MM.1S (cell line): ENCODE data around the gene CXADR.

ENCODE experiments used
- DNase-seq: peaks from one replicate; pipeline ENCODE4 v3.0.0-alpha.2; 2015
- H2AFZ ChIP-seq: fragments of 300-600 bp; sonication (generic); 2 replicates; pipeline ENCODE4 v1.6.0; 2016; ENCODE audit warnings: antibody characterized with exemption, low read length
- H3F3A ChIP-seq: fragments of 300-600 bp; sonication (generic); 2 replicates; pipeline ENCODE4 v1.6.1; 2016; ENCODE audit warnings: mild to moderate bottlenecking, antibody characterized with exemption, low read length, moderate library complexity, mixed read lengths; ENCODE audit not compliant: insufficient read depth
- H3K27ac ChIP-seq: fragments of 300-600 bp; sonication (generic); 2 replicates; pipeline ENCODE4 v1.5.1; 2016; ENCODE audit warnings: mild to moderate bottlenecking, low read length
- H3K27me3 ChIP-seq: fragments of 300-600 bp; sonication (generic); replicated peaks from 2 replicates; pipeline ENCODE4 v1.6.0; 2016; ENCODE audit warnings: low read length; ENCODE audit not compliant: insufficient read depth
- H3K36me3 ChIP-seq: fragments of 300-600 bp; sonication (generic); replicated peaks from 2 replicates; pipeline ENCODE4 v1.6.1; 2016; ENCODE audit warnings: mild to moderate bottlenecking, low read length, mixed read lengths; ENCODE audit not compliant: insufficient read depth
- H3K4me1 ChIP-seq: fragments of 300-600 bp; sonication (generic); 2 replicates; pipeline ENCODE4 v1.6.1; 2016; ENCODE audit warnings: low read length, mixed read lengths
- H3K4me2 ChIP-seq: fragments of 300-600 bp; sonication (generic); 2 replicates; pipeline ENCODE4 v1.6.0; 2016; ENCODE audit warnings: low read depth, low read length
- H3K4me3 ChIP-seq: fragments of 300-600 bp; sonication (generic); 2 replicates; pipeline ENCODE4 v1.5.1; 2016; ENCODE audit warnings: low read length, mixed read lengths
- H3K79me2 ChIP-seq: fragments of 300-600 bp; sonication (generic); 2 replicates; pipeline ENCODE4 v1.6.1; 2016; ENCODE audit warnings: mixed run types, low read length, mixed read lengths
- H3K9ac ChIP-seq: fragments of 300-600 bp; sonication (generic); 2 replicates; pipeline ENCODE4 v1.6.1; 2016; ENCODE audit warnings: low read length, mixed read lengths
- H3K9me2 ChIP-seq: fragments of 300-600 bp; sonication (generic); replicated peaks from 2 replicates; pipeline ENCODE4 v1.6.1; 2016; ENCODE audit warnings: mild to moderate bottlenecking, low read length, mixed read lengths; ENCODE audit not compliant: insufficient read depth
- H3K9me3 ChIP-seq: fragments of 300-600 bp; sonication (generic); replicated peaks from 2 replicates; pipeline ENCODE4 v1.6.1; 2016; ENCODE audit warnings: mild to moderate bottlenecking, low read length, mixed read lengths; ENCODE audit not compliant: insufficient read depth
- H4K20me1 ChIP-seq: fragments of 300-600 bp; sonication (generic); 2 replicates; pipeline ENCODE4 v1.6.1; 2016; ENCODE audit warnings: mild to moderate bottlenecking, low read length, moderate library complexity, mixed read lengths; ENCODE audit not compliant: insufficient read depth
- EZH2 ChIP-seq: fragments of 300-600 bp; sonication (generic); optimal IDR thresholded peaks from 2 replicates; pipeline ENCODE3; 2017; ENCODE audit warnings: low read depth, mild to moderate bottlenecking, antibody characterized with exemption, low read length, mixed read lengths
- EZH2phosphoT487 ChIP-seq: fragments of 300-600 bp; sonication (generic); IDR thresholded peaks from 2 replicates; pipeline ENCODE4 v1.6.1; 2018; ENCODE audit warnings: antibody characterized with exemption, low read length
- TF ChIP-seq, protein P1 (sequence below): fragments of 300-600 bp; sonication (generic); IDR thresholded peaks from 2 replicates; pipeline ENCODE4 v1.5.1; 2016; ENCODE audit warnings: antibody characterized with exemption, low read length, mixed read lengths

CXADR gene

DNA sequence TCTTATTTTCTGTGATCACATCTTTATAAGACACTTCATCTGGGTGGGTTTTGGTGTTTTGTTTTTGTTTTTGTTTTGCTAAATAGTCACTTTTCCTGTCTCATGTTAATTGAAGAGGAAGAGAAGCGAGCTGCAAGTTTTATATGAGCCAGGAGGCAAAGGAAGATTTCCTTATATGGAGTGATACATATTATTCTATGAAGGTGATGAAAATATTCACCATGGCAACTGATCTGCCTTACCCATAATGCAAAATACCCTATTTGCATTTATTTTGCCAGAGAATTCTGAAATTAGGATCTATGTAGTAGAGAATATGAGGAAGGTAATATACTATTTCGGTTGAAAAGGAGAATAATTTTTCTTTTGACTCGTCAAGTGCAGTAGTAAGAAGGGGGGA is 13.9 kb downstream of the CXADR start:
- H3K9me2 ChIP-seq: no peaks in the 10 kb centered on the region
- H4K20me1 ChIP-seq: no peaks in the 10 kb centered on the region
- no peaks in the 10 kb centered on the region for H3K4me1 ChIP-seq
- H3K27ac ChIP-seq: no peak overlapping the region
- H3F3A ChIP-seq: no peaks in the 10 kb centered on the region
- H3K9me3 ChIP-seq: no peaks in the 10 kb centered on the region
- no peaks in the 10 kb centered on the region for H3K27me3 ChIP-seq
- peaks cover 2% of the 10 kb centered on the region; the same call in 1 of the 2 replicates for H3K79me2 ChIP-seq
- no peaks in the 10 kb centered on the region for H3K36me3 ChIP-seq
- no peak for DNase-seq
- H3K4me3 ChIP-seq: no peak overlapping the region
- H3K9ac ChIP-seq: no peak overlapping the region
- H2AFZ ChIP-seq: no peak overlapping the region
- TF ChIP-seq EZH2 (no peak), EZH2phosphoT487 (no peak)
- TF ChIP-seq, protein P1, sequence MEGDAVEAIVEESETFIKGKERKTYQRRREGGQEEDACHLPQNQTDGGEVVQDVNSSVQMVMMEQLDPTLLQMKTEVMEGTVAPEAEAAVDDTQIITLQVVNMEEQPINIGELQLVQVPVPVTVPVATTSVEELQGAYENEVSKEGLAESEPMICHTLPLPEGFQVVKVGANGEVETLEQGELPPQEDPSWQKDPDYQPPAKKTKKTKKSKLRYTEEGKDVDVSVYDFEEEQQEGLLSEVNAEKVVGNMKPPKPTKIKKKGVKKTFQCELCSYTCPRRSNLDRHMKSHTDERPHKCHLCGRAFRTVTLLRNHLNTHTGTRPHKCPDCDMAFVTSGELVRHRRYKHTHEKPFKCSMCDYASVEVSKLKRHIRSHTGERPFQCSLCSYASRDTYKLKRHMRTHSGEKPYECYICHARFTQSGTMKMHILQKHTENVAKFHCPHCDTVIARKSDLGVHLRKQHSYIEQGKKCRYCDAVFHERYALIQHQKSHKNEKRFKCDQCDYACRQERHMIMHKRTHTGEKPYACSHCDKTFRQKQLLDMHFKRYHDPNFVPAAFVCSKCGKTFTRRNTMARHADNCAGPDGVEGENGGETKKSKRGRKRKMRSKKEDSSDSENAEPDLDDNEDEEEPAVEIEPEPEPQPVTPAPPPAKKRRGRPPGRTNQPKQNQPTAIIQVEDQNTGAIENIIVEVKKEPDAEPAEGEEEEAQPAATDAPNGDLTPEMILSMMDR: no peak
- no peak overlapping the region for H3K4me2 ChIP-seq

DNA sequence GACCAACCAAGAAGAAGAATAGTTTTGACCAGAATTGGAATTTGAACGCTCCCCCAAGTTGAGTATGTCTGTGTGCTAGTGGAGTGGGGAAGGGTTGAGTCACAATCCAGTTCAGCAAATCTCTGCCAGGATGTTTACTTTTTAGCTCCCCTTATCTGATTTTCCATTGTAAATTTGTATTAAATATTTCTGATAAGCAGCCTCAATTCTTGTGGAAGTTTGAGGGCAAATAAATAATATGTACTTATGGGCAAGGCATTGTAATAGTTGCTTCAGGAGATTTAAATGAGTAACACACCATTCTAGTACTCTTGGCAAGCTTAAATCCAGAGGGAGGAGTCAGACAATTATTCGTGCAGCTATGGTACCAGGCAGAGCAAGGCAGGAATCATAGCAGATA is 14.4 kb downstream of the CXADR start:
- no peaks in the 10 kb centered on the region for H3K4me1 ChIP-seq
- H2AFZ ChIP-seq: no peak overlapping the region
- H3K36me3 ChIP-seq: no peaks in the 10 kb centered on the region
- TF ChIP-seq, protein P1: no peak
- TF ChIP-seq EZH2 (no peak), EZH2phosphoT487 (no peak)
- no peak for DNase-seq
- no peak overlapping the region for H3K4me3 ChIP-seq
- H3K27ac ChIP-seq: no peak overlapping the region
- H3K4me2 ChIP-seq: no peak overlapping the region
- no peaks in the 10 kb centered on the region for H3F3A ChIP-seq
- H3K9me2 ChIP-seq: no peaks in the 10 kb centered on the region
- no peaks in the 10 kb centered on the region for H4K20me1 ChIP-seq
- peaks cover 2% of the 10 kb centered on the region; the same call in 1 of the 2 replicates for H3K79me2 ChIP-seq
- H3K9ac ChIP-seq: no peak overlapping the region
- H3K27me3 ChIP-seq: no peaks in the 10 kb centered on the region
- H3K9me3 ChIP-seq: no peaks in the 10 kb centered on the region

- H3K9me2 ChIP-seq: no peaks in the 10 kb centered on the region
- H3K4me2 ChIP-seq: no peak overlapping the region
- H3K4me1 ChIP-seq: no peaks in the 10 kb centered on the region
- H3K4me3 ChIP-seq: no peak overlapping the region
- H3F3A ChIP-seq: no peaks in the 10 kb centered on the region
- H3K27me3 ChIP-seq: no peaks in the 10 kb centered on the region
- H4K20me1 ChIP-seq: no peaks in the 10 kb centered on the region
- H3K9ac ChIP-seq: no peak overlapping the region
- H2AFZ ChIP-seq: no peak overlapping the region
- DNase-seq: no peak
- H3K9me3 ChIP-seq: no peaks in the 10 kb centered on the region
- TF ChIP-seq, protein P1: no peak
- TF ChIP-seq EZH2 (no peak), EZH2phosphoT487 (no peak)
- H3K36me3 ChIP-seq: no peaks in the 10 kb centered on the region
- peaks cover 2% of the 10 kb centered on the region; the same call in 1 of the 2 replicates for H3K79me2 ChIP-seq
- H3K27ac ChIP-seq: no peak overlapping the region
Observed at GRCh38 chr21:17527711-17528110, 14.9 kb downstream of the CXADR start.
